KBM-7 (cell line): ENCODE data around the gene TMED4.

Experiments used
- DNase-seq: peaks from one replicate; pipeline ENCODE4 v3.0.0-alpha.2; 2015
- in situ Hi-C: fragments of 300-500 bp; cut with MboI; formaldehyde crosslinking; loops from 2 replicates; pipeline ENCODE4 v1.14.3; 2020; ENCODE audit warnings: low sequenced_read_pairs, low pct_unique_long_range_greater_than_20kb, mixed read lengths

TMED4 gene

DNA sequence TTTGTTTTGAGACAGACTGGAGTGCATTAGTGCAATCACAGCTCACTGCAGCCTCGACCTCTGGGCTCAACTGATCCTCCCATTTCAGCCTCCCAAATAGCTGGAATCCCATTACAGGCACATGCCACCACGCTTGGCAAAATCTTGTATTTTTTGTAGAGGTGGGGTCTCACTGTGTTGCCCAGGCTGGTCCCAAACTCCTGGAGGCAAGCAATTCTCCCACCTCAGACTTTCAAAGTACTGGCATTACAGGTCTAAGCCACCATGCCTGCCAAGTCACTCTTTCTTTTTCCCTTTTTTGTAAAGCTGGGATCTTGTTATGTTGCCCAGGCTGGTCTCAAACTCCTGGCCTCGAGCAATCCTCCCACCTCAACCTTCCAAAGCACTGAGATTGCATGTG is 32.6 kb downstream of the TMED4 start:
- DNase-seq: no peak
- in situ Hi-C loops: no loop called here

DNA sequence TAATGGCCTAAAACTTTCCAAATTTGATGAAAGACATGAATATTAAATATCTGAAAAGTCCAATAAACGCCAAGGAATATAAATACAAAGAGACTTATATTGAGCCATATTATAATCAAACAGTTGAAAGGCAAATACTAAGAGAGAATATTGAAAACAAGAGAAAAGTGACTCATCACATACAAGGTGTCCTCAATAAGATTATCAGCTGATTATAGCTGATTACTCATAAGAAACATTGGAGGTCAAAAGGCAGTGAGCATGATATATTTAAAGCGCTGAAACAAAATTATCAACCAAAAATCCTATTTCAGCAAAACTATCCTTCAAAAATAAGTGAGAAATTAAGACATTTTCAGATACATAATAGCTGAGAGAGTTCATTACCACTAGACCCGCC is 33.1 kb downstream of the TMED4 start:
- DNase-seq: no peak
- in situ Hi-C loops: no loop called here

DNA sequence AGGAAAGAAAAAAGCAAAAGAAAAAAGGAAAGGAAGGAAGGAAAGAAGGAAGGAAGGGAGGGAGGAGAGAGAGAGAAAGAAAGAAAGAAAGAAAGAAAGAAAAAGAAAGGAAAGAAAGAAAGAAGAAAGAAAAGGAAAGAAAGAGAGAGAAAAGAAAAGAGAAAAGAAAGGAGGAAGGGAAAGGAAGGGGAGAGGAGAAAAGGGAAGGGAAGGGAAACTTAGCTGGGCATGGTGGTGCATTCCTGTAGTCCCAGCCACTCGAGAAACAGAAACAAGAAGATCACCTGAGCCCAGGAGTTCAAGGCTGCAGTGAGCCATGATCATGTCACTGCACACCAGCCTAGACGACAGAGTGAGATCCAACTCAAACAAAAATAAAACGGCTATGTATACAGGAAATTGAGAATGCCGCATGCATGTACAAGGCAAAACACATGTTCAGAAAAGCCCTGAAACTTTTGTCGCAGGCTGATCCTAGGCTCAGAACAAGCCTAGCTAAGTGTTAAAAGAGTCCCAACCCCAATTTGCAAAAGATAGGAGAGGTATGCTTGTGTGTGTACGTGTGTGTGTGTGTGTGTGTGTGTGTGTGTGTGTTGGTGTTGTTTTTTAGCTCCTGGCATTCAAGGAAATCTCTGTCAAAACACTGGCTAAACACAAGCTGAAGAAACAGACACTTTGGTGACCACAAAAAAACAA is 34.3 kb downstream of the TMED4 start:
- in situ Hi-C loops: no loop called here
- DNase-seq: no peak

DNA sequence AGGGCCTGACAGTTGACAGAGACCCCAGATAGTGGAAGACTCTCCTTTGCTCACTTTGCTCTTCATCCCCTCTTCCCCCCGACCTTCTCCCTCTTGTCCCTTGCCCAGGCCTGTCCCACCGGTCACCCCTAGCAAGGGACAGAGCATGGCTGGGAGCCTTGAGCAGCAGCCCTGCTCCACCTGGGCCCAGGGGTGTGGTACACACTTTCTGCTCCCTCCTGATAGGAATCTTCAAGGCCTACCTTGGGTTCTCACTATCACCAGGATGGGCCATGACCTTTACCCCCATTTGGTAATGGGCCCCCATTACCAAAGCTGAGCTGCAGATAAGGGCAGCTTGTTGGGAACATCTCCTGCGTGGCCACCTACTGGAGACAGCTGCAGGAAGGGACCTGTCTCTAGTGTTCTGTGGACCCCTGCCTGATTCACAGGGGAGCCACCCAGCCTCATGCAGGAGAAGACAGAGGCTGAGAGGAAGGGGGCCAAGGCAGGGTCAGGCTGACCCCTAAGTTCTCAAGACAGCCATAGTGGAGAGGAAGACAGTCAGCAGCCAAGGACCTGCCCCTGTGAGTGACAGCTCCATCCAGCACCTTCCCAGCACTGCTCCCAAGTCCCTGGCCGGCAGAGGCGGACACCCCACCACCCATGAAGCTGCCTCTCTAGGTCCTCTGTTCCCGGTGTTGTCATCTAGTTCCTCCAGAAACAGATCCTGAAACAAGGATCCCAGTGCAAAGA is 40.0 kb downstream of the TMED4 start:
- DNase-seq: no peak
- in situ Hi-C loops: no loop called here

DNA sequence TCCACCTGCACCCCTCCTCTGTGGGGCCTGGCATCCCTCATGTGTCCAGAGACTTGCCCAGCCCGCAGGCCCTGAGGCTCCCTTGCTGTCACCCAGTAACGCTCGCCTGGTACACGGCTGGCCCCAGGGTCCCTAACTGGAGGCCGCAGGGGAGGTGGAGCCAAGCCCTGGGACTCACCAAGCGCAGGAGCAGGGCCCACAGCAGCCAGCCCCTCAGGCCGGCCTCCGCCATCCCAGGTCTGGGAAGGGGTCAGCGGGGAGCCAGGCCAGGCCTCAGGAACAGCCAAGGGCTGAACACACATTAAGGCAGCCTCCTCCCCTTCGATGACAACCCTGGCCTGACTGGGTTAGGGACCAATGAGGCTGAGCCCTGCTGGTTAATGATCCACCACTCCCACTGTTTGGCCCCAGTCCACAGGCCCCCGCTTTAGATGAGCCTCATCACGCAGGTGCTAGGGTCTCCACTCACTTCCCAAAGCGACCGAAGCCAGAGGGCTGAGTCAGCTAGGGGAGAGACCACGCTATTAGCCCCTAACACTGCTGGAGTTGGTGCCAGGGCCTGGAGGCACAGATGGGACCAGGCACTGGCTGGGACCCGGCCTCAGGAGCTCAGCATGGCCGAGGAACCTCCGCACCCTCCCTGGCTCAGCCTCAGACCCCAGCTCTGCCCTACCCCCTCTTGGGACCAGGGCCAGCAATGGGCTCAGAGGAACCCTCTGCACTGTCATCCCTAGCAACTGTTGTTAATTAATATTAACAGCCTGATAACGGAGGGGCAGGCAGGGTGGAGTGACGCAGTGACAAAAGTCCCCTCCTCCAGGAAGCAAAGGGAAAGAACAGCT is 40.8 kb downstream of the TMED4 start, which contains the start of gene NPC1L1:
Gene NPC1L1 (minus strand): TSS at position 303 of the 842 bp plus-strand sequence. CDS start 71 bp downstream, at position 232.
- DNase-seq: no peak
- in situ Hi-C loops: no loop called here

DNA sequence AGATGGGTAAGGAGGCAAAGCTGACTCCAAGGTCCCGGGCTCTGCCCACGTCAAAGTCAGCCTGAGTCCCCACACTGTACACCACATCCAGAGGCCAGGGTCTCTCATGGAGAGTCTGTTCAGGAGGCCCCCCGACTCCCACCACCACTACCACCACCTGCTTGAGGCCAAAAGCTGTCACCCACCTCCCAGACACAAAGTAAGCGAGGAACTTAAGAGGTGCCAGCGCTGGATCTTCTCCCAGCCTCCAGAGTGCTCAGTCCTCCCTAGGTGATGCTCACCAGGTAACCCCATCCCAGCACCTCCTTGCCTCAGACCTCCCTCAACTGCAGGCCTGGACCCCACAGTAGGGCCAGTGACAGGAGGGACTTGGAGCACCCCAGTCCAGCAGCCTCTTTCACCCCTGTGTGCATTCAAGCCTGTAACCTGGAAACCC is 41.4 kb downstream of the TMED4 start:
- DNase-seq: no peak
- in situ Hi-C loops: no loop called here

DNA sequence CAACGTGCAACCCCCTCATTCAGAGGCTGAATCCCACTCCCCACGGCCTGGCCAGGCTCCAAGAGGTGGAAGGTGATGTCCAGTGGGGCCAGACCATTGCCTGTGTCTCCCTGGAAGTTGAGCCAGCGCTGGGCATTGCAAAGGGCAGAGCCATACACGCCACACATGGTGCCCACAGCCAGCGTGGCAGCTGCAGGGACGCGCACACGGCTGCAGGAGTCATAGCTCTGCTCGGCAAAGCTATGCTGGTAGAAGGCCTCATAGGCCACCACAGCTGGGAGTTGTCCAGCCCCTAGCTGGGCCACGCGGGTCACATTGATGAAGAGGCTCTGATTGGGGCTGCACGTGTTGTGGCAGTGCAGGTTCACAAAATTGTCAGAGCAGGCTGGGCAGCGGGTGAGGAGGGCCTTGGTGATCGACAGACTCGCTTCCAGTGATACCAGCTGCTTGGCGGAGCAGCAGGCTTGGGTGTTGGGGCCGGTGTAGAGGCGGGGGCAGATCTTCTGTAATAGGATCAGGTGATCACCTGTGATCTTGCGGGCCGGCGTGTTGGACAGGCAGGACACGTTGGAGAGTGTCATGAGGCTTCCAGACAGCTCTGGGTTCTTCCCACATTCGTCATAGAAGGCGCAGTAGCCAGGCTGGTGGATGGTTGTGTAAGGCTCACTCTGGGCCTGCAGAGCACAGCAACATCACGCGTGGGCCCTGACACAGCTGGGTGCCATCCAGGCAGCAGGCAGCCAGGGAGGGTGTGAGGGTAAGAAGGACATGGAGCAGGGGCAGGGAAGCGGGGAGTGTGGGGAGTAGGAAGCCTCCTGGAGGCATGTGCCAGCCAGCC is 42.1 kb downstream of the TMED4 start:
- in situ Hi-C loops: no loop called here
- DNase-seq: no peak

DNA sequence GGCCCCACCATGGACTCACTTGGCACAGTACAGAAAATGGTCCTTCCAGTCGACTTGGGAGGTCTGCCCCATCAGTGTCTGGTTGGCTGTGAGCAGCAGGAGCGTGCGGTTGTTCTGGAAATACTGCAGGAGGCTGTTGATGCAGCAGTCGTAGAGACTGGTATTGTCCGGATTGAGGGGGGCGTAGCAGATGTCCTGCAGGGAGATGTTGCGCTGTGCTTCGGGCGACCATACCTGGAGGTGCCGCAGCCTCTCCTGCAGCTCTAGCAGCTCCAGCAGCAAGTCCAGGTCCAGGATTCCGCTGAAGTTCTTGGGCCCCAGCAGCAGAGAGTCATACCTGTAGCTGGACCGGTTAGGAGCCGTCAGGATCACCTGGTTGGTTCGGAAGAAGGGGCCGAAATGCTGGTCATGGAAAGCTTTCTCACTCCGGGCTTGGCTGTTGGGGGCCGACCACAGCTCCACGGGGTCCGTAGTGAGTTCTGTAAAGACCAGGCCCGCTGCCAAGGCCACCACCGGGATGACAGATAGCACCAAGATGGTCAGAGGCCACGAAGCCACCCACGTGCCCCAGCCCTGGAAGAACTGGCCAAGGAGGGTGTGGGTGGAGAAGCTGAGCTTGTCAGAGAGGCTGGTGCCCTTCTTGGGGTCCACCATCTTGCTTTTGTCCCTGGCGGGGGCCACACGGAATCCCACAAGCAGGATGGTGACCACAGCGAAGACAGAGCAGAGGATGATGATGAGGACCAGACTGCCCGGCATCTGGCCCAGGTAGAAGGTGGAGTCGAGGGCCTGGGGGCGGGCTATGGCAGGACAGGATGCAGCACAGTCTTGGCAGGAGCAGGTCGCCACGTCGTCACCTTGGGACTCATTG is 43.0 kb downstream of the TMED4 start:
- in situ Hi-C loops: no loop called here
- DNase-seq: no peak

DNA sequence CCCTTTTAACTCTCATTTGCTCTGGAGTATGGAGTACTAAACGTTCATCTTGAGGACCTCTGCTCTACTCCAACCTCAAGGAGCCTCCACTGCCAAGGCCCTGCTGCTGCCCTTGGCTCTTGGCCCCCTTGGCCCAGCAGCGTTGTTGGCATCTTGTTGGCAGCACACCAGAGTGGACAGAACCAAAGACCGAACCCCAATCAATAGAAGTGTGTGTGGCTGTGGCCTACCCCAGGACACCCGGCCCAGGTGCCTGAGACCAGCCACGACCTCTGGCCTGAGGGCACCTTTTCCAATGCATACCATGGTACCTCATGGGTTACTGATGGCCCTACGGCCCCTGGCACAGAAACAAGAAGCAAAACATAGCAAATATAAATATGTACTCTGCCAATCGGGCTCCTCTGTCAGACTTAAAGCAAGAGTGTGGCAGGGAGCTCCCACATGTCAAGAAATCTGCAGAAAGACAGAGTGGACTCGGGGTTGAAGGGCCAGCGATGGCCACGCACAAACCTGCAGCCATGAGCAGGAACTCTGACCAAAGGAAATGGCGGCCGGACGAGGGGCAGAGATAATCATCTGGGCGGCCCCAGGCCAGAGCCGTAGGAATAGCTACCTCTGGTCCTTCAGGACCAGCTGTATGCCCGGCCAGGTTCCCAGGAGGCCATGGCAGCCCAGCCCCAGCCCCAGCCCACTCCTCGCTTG is 43.8 kb downstream of the TMED4 start:
- in situ Hi-C loops: no loop called here
- DNase-seq: no peak

DNA sequence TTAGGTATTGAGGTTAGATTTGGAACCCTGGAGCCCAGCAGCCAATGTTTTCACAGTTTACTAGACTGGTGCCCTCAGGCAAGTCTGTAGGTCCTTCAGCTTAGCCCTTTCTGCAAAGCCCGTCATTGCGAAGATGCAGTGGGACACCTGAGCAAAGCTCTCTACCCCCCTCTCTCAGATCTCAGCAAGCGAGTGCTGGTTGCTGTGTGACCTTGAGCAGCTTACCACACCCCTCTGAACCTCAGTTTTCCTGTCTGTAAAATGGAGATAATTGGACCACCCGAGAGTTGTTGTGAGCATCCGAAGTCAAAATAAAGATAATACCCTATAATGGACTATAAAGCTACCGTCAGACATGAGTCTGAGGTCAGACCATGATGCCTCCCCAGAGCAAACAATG is 44.6 kb downstream of the TMED4 start:
- in situ Hi-C loops: no loop called here

DNA sequence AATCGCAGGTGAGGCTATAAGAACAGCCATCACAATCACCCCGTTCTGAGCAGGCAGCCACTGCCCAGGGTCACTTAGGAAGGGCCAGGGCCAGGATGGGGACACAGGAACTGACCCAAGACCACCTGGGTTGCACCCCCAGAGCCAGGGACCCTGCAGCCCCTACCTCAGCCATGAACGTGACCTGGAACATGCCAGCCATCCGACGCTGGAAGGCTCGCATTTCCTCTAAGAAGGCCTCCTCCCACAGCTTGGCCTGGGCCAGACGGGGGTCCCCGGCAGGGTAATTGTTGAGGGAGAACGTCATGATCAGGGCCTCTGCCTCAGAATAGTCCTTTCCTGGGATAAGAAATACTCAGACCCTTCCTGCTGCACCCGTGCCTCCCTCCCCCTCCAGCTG is 45.9 kb downstream of the TMED4 start:
- in situ Hi-C loops: no loop called here

More for the DNA sequence above, 44.6 kb downstream of the TMED4 start:
- DNase-seq: no peak

DNA sequence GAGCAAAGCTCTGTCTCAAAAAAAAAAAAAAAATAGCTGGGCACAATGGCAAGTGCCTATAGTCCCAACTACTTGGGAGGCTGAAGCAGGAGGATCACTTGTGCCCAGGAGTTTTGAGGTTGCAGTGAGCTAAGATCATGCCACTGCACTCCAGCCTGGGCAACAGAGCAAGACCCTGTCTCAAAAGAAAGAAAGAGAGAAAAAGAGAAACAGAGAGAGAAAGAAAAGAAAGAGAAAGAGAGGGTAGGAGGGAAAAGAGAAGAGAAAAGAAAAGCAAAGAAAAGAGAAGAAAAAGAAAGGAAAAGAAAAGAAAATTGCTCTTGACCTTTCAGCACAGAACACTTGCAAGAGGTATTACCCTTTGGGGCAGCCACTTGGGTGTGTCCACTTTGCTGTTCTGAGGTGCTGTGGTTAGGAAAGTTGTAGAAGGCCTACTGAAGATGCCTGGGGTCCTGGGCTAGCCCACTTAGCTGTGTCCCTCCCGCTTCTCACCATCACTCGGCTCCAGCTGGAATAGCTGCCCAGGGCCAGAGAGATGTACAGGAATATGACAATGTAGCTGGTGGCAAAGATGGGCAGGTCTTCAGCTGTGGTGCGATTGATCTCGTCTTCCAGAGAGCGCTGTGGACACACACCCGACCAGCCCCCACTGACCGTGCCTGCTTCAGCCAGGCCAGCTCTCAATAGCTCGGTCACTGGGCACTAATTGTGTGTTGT is 46.5 kb downstream of the TMED4 start:
- in situ Hi-C loops: no loop called here
- no peak for DNase-seq

More for the DNA sequence above, 45.9 kb downstream of the TMED4 start:
- no peak for DNase-seq

DNA sequence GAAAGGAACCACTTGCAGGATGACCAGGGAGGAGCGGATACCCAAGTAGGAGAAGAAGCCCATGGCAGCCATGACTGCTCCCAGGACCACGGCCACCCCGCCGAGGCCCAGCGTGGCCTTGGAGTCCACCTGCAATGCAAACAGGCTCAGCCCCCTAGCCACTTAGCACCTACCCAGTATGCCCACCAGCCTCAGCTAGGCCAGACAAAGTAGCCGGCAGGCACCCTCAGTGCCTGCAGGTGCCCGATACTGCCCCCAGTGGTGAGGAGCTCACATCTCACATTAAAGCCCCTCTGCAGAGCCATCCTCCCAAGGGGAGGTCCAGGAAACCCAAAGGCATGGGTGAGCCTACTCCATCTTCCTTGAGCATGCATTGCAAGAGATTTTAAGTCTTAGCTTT is 47.5 kb downstream of the TMED4 start:
- in situ Hi-C loops: no loop called here
- peak; percentile 59 for DNase-seq

DNA sequence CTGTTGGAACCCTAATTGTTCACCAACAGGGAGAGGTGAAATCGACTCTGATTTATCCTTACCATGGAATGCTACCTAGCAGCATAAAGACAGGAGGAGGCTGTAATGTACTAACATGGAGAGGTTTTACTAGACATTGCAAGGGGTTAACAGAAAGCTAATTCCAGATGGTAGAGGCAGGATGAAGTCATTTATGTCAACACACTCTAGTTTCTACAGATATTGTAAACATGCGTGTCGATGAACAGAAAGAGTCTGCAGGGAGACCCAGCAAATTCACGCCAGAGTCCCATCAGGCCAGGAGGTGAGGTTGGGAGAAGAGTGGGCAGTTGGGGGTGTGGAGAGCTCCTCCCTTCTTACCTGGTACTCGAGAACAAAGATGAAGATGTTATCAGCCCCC is 47.9 kb downstream of the TMED4 start:
- no peak for DNase-seq
- in situ Hi-C loops: no loop called here

DNA sequence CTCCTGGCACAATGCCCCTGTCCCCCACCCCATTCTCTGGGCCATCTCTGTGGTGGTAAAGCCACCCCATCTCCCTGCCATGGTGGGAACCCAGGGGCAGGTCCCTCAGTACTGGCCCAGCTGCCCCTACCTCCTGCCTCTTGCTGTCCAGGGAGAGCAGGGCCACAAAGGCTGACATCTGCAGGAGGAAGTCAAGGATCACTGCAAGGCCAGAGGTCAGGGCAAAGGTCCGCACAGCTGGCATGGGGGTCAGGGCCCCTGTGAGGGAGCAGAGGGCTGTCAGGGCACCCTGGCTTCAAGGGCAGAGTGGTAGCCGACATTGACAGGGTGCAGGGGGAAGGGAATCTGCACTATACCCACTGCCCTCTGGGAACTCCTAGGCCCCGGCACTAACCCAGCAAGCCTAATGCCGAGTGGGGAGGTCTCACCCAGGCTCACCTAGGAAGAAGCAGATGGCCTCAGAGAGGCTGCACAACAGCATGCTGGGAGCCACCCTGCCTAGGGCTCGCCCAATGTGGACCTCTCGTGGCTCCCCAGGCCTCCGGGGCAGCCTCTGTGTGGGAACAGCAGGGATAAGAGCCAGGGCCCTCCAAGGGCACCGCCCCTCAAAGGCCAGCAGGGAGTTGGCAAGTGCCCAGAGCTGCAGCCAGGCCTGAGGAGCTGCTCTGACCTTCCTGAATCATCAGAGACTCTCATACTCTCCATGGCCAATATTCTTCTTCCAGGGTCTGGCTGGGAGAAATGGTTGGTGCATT is 48.6 kb downstream of the TMED4 start:
- in situ Hi-C loops: no loop called here
- no peak for DNase-seq
